ENCODE data around the gene ITPRIPL2.

- TF ChIP-seq CTCF (IDR thresholded peaks at IDR 0.05) (no peak), POLR2A (IDR thresholded peaks at IDR 0.05) (no peak)
Measured at GRCh38 chr16:19132898-19133297, 19.1 kb downstream of the ITPRIPL2 start.

Measured in vagina (tissue), 2 donors.